ENCODE measurements around the gene IL10RA.

The IL10RA gene

DNA sequence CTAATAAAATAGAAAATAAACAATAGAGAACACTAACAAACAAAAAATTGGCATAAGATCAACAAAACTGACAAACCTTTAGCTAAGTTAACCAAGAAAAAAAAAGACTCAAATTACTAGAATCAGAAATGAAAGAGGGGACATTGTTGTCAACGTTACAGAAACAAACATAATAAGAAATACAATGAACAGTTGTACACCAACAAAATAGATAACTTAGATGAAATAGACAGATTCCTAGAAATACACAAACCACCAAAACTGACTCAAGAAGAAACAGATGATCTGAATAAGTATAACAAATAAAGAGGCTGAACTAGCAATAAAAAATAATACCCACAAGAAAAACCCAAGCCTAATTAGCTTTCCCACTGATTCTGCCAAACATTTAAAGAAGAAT, 55.9 kb downstream of the IL10RA start:
- H3K4me3 ChIP-seq (ENCODE audit: low read depth, low read length): no peak overlapping the region
- DNase-seq (ENCODE audit: low read depth): no peak
- no peak for TF ChIP-seq CTCF (IDR thresholded peaks at IDR 0.05; ENCODE audit: low read depth, low read length, missing control alignments)

- no peak overlapping the region for H3K4me3 ChIP-seq (ENCODE audit: low read depth, low read length)
- no peak for TF ChIP-seq CTCF (IDR thresholded peaks at IDR 0.05; ENCODE audit: low read depth, low read length, missing control alignments)
- no peak for DNase-seq (ENCODE audit: low read depth)
Measured at GRCh38 chr11:118042796-118043195, 56.6 kb downstream of the IL10RA start.

GRCh38 chr11:118045191-118045590, 59.0 kb downstream of the IL10RA start:
- no peak for TF ChIP-seq CTCF (IDR thresholded peaks at IDR 0.05; ENCODE audit: low read depth, low read length, missing control alignments)
- DNase-seq (ENCODE audit: low read depth): no peak
- H3K4me3 ChIP-seq (ENCODE audit: low read depth, low read length): no peak overlapping the region

GRCh38 chr11:118046051-118046963, 60.1 kb downstream of the IL10RA start:
- TF ChIP-seq CTCF (IDR thresholded peaks at IDR 0.05; ENCODE audit: low read depth, low read length, missing control alignments): no peak
- DNase-seq (ENCODE audit: low read depth): no peak
- no peak overlapping the region for H3K4me3 ChIP-seq (ENCODE audit: low read depth, low read length)

DNA sequence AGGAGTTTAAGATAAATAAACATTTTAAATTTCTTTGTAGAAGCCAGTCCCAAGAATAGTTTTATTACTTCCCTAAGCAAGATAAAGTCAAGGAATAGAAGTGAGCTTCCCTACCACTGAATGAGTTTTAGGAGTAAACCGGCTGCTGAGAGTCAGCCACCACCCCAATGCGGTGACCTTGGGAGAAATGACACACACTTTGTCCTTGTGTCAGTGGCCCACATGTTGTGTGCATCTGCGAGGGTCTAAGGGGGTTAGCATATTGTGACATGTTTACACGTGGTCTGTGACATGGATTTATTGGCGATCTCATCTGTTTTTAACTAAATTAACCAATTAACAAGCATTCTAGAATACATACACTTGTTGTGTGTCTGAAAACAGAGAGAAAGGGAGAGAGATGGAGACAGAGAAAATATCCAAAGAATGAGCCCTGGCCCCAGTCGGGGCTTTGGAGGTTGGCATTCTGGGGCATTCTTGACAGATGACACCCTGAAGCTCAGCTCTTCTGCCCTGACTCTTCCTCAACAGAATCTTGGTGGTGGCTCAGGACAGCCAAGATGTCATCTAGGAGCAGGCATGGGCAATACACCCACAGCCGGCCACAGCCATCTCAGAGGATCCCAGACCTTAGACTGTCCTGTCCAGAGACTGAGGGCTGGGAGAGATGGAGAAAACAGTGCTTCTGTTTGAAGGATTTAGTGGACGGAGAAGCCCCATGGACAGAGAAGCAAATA, 60.9 kb downstream of the IL10RA start:
- no peak for DNase-seq (ENCODE audit: low read depth)
- H3K4me3 ChIP-seq (ENCODE audit: low read depth, low read length): no peak overlapping the region
- TF ChIP-seq CTCF (IDR thresholded peaks at IDR 0.05; ENCODE audit: low read depth, low read length, missing control alignments): no peak

DNA sequence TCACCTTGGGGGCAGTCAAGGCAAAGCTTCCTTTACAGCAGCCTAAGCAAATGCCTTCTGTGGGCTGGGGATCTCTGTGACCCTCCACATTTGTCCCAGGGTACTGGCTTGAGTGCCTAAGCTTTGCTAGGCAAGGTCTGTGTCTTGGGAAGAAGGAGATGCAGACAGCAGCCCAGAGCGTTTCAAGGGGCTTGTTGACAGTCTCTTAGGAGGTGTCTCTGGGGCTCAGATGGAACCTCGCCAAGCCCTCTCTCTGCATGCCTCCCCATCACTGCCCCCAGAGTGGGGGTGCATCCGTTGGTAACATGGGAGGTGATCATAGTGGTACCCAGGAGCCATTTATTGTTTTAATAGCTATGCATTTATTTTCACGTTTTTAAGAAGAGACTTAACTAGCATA, 61.6 kb downstream of the IL10RA start:
- H3K4me3 ChIP-seq (ENCODE audit: low read depth, low read length): no peak overlapping the region
- TF ChIP-seq CTCF (IDR thresholded peaks at IDR 0.05; ENCODE audit: low read depth, low read length, missing control alignments): no peak

More for the DNA sequence above, 61.6 kb downstream of the IL10RA start:
- DNase-seq (ENCODE audit: low read depth): no peak

All from GM12864 (cell line).